Hepatocyte (in vitro differentiated cells): ENCODE data around the gene PLAAT3. TPM values are rescaled to one million over a fixed set of nuclear protein-coding genes. Genes with fewer than 3 reads are reported as not detected.

Experiments used
- DNase-seq: peaks from one replicate; pipeline ENCODE4 v3.0.0-alpha.2; 2016; ENCODE audit warnings: low spot score
- H2AFZ ChIP-seq: fragments of 200-600 bp; sonication (generic); 2 replicates; pipeline ENCODE4 v1.6.0; 2016; ENCODE audit warnings: antibody characterized with exemption, mild to moderate bottlenecking
- H3K27ac ChIP-seq: fragments of 200-600 bp; sonication (generic); 2 replicates; pipeline ENCODE4 v1.5.1; 2016; ENCODE audit warnings: mild to moderate bottlenecking
- H3K27me3 ChIP-seq: fragments of 200-600 bp; sonication (generic); 2 replicates; pipeline ENCODE4 v1.6.1; 2016
- H3K36me3 ChIP-seq: fragments of 200-600 bp; sonication (generic); replicated peaks from 2 replicates; pipeline ENCODE4 v1.5.1; 2016; ENCODE audit warnings: low read depth; ENCODE audit not compliant: insufficient read depth
- H3K4me1 ChIP-seq: fragments of 200-600 bp; sonication (generic); 2 replicates; pipeline ENCODE4 v1.5.1; 2016; ENCODE audit warnings: mild to moderate bottlenecking, moderate library complexity; ENCODE audit not compliant: insufficient read depth
- H3K4me2 ChIP-seq: fragments of 200-600 bp; sonication (generic); 2 replicates; pipeline ENCODE4 v1.6.0; 2016
- H3K4me3 ChIP-seq: fragments of 200-600 bp; sonication (generic); 2 replicates; pipeline ENCODE4 v1.5.1; 2016; ENCODE audit warnings: mild to moderate bottlenecking
- H3K79me2 ChIP-seq: fragments of 200-600 bp; sonication (generic); 2 replicates; pipeline ENCODE4 v1.6.0; 2017; ENCODE audit warnings: mild to moderate bottlenecking
- H3K9me2 ChIP-seq: fragments of 200-600 bp; sonication (generic); replicated peaks from 2 replicates; pipeline ENCODE4 v1.6.0; 2017; ENCODE audit warnings: mild to moderate bottlenecking; ENCODE audit not compliant: insufficient read depth
- H3K9me3 ChIP-seq: fragments of 200-600 bp; sonication (generic); 2 replicates; pipeline ENCODE4 v1.5.1; 2016; ENCODE audit warnings: low read depth, mild to moderate bottlenecking
- H4K20me1 ChIP-seq: fragments of 200-600 bp; sonication (generic); 2 replicates; pipeline ENCODE4 v1.6.0; 2016; ENCODE audit warnings: mild to moderate bottlenecking; ENCODE audit not compliant: insufficient read depth, poor library complexity, severe bottlenecking
- EZH2 ChIP-seq: fragments of 200-600 bp; sonication (generic); IDR thresholded peaks from 2 replicates; pipeline ENCODE4 v1.6.1; 2016; ENCODE audit warnings: antibody characterized with exemption, mild to moderate bottlenecking, borderline replicate concordance
- EZH2phosphoT487 ChIP-seq: fragments of 200-600 bp; sonication (generic); IDR thresholded peaks from one replicate; pipeline ENCODE4 v1.6.1; 2018; ENCODE audit warnings: antibody characterized with exemption, mild to moderate bottlenecking, low read depth, moderate library complexity; ENCODE audit not compliant: unreplicated experiment, severe bottlenecking
- WGBS: methylation state at CpG from one replicate; pipeline ENCODE4 v1.1.6; 2016; ENCODE audit warnings: low lambda C conversion rate; ENCODE audit errors: missing lambda C conversion rate; 5-methylcytosine and 5-hydroxymethylcytosine counted together
- polyA plus RNA-seq: library from polyadenylated mRNA; unstranded; fragments of >200 nt; fragmentation: Nextera tagmentation; extraction: Ambion mirVana; gene quantifications from 2 replicates; pipeline ENCODE4 v1.2.1, GENCODE V29; 2016
- total RNA-seq: library from RNA; depleted of rRNA; stranded (reverse); fragments of >200 nt; gene quantifications from 2 replicates; pipeline ENCODE4 v1.2.3, GENCODE V29; 2014
- TF ChIP-seq, protein P1 (sequence below): fragments of 200-600 bp; sonication (generic); IDR thresholded peaks from 2 replicates; pipeline ENCODE4 v1.5.1; 2016; ENCODE audit warnings: antibody characterized with exemption, mild to moderate bottlenecking; ENCODE audit not compliant: poor library complexity

Gene PLAAT3
- total and polyA plus RNA-seq, 2 experiments from 2014 or later, result 32.4 to 49.6 TPM

DNA sequence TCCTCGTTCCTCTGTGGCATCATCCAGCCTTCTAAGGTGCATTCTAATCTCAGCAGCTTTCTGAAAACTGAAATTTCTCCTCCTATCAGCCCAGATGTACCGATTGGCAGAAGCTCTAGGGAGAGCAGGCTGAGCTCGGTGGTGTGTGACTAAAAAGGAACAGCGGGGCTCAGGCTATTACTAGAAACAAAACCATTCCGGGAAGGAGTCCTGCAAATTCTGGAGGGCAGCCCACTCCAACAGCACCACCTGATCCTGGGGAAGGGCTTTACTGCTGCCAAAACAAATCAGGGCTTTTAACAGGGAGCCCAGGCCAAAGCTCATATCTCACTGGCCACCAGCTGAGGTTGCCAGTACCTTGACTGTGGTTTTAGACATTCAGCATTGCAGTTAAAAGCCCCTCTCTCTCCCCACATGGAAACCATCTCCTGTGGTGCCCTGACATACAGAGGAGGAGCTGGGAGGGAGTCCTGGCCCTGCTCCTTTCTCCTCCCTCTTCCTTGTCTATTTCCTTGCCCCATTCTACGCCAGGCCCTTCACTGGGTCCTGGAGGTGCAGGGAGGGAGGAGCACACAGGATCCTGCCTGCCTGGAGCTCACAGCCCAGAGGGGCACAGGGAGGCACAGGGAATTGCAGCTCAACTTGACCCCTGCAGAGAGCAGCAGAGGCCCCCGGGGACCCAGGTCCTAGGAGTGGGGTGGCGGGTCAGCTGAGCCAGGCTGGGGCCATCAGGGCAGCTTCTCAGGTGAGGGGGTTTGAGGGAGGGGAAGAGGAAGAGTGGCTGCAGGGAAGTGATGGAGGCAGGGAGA is 76.7 kb downstream of the PLAAT3 start:
- no peak for TF ChIP-seq EZH2
- no peak for TF ChIP-seq EZH2phosphoT487
- TF ChIP-seq, protein P1, sequence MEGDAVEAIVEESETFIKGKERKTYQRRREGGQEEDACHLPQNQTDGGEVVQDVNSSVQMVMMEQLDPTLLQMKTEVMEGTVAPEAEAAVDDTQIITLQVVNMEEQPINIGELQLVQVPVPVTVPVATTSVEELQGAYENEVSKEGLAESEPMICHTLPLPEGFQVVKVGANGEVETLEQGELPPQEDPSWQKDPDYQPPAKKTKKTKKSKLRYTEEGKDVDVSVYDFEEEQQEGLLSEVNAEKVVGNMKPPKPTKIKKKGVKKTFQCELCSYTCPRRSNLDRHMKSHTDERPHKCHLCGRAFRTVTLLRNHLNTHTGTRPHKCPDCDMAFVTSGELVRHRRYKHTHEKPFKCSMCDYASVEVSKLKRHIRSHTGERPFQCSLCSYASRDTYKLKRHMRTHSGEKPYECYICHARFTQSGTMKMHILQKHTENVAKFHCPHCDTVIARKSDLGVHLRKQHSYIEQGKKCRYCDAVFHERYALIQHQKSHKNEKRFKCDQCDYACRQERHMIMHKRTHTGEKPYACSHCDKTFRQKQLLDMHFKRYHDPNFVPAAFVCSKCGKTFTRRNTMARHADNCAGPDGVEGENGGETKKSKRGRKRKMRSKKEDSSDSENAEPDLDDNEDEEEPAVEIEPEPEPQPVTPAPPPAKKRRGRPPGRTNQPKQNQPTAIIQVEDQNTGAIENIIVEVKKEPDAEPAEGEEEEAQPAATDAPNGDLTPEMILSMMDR, result no peak
- no peaks in the 10 kb centered on the region for H3K36me3 ChIP-seq
- DNase-seq, result no peak
- peak overlapping the region; percentile 21 for H3K27ac ChIP-seq
- peak overlapping the region; percentile 15 for H2AFZ ChIP-seq
- no peaks in the 10 kb centered on the region for H3K27me3 ChIP-seq
- H3K4me3 ChIP-seq, result no peak overlapping the region
- H3K4me1 ChIP-seq, result peaks cover 10% of the 10 kb centered on the region
- no peaks in the 10 kb centered on the region for H3K9me2 ChIP-seq
- WGBS, result 71% methylated on average over 8 of the region's 8 CpGs
- no peaks in the 10 kb centered on the region for H4K20me1 ChIP-seq
- H3K4me2 ChIP-seq, result peak overlapping the region; percentile 65
- no peaks in the 10 kb centered on the region for H3K79me2 ChIP-seq
- H3K9me3 ChIP-seq, result no peaks in the 10 kb centered on the region

DNA sequence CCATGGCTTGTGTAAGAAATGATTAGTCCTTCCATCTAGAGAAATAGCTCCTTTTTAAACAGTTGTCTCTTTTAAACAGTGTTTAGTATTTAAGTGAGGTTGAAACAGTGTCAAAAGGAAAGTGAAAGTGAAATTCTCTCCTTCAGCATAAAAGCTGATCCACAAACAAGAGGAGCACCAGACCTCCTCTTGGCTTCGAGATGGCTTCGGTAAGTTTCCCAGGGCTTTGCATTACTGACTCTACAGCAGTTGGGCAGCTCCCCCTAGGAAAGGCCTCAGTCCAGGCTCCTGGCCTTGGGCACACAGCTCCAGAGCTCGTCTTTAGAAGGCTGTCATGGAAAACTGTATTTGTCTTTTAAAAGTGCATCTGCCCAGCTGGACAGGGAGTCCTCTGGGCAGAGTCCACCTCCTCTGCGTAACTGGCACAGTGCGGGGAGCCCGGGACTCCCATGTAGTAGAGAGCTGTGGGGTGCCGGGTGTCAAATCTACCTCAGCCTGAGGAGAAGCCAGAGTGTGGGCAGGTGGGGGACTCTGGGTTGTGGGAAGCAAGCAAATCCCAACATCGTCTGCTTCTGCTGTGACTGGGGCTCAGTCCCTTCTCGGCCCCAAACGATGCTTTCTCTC is 77.5 kb downstream of the PLAAT3 start, which contains the start of gene PLAAT4:
Gene PLAAT4 (plus strand): TSS at position 140 of the 624 bp plus-strand sequence. CDS start 61 bp downstream, at position 201.
- Histone ChIP-seq H3K4me3 (no peak within 1 kb of the TSS), H3K9me2 (no peaks in the 10 kb centered on the region), H3K4me2 (peak within 1 kb of the TSS; percentile 65), H3K36me3 (no peaks in the 10 kb centered on the region), H3K4me1 (peaks cover 12% of the 10 kb centered on the region), H2AFZ (peak within 1 kb of the TSS; percentile 17), H3K27ac (peak within 1 kb of the TSS; percentile 21), H3K27me3 (no peaks in the 10 kb centered on the region), H3K9me3 (no peaks in the 10 kb centered on the region), H4K20me1 (no peaks in the 10 kb centered on the region), H3K79me2 (no peaks in the 10 kb centered on the region)
- WGBS, result 77% methylated on average over 10 of the region's 10 CpGs
- DNase-seq, result peak; percentile 50
- TF ChIP-seq, protein P1, result no peak
- TF ChIP-seq EZH2 (no peak), EZH2phosphoT487 (no peak)

DNA sequence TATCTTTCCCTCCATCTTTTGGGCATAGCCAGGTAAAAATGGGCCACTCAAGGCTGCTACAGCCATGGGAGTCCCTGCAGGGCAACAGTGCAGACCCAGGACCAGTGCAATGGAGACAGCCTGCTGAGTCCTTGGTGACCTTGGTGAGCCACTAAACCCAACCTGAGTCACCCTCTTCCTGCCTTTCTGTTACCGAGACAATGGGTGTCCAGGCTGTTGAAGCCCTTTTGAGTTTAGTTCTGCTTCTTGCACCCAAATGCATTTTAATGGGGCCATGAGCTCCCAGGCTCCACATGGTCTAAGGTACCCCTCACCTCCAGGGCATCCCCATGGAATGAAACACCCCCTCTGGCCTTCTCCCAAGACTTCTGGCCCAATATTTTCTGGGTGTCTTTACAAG is 78.5 kb downstream of the PLAAT3 start:
- no peaks in the 10 kb centered on the region for H3K79me2 ChIP-seq
- peaks cover 20% of the 10 kb centered on the region for H3K4me1 ChIP-seq
- H3K9me3 ChIP-seq, result no peaks in the 10 kb centered on the region
- no peak overlapping the region for H2AFZ ChIP-seq
- H3K27me3 ChIP-seq, result no peaks in the 10 kb centered on the region
- no peaks in the 10 kb centered on the region for H3K36me3 ChIP-seq
- H3K9me2 ChIP-seq, result no peaks in the 10 kb centered on the region
- WGBS, result 89% methylated on average over 1 of the region's 1 CpG
- no peak overlapping the region for H3K4me2 ChIP-seq
- no peak overlapping the region for H3K27ac ChIP-seq
- H3K4me3 ChIP-seq, result no peak overlapping the region
- no peaks in the 10 kb centered on the region for H4K20me1 ChIP-seq
- TF ChIP-seq, protein P1, result no peak
- no peak for TF ChIP-seq EZH2phosphoT487
- no peak for TF ChIP-seq EZH2
- no peak for DNase-seq
